NOMO-1 treated with dmso at 0.1 percent for 144 hours (cell line): ENCODE results near the gene HLA-DRB1.

Source experiments
- DNase-seq: peaks from one replicate; lab custom pipeline; 2025; ENCODE audit not compliant: unreplicated experiment; lab: John Stamatoyannopoulos, UW

Gene HLA-DRB1

GRCh38 chr6:32565511-32565910, 24.1 kb downstream of the HLA-DRB1 start:
- DNase-seq, result no peak

GRCh38 chr6:32562940-32563339, 26.7 kb downstream of the HLA-DRB1 start:
- DNase-seq, result no peak

- no peak for DNase-seq
These were observed 29.9 kb downstream of the HLA-DRB1 start for GRCh38 chr6:32559747-32560146.

GRCh38 chr6:32558426-32559057, 31.1 kb downstream of the HLA-DRB1 start:
- DNase-seq, result no peak

GRCh38 chr6:32554116-32554965, 35.3 kb downstream of the HLA-DRB1 start:
- DNase-seq, result no peak

GRCh38 chr6:32553037-32553742, 36.5 kb downstream of the HLA-DRB1 start:
- no peak for DNase-seq

- no peak for DNase-seq
These were observed 38.2 kb downstream of the HLA-DRB1 start for GRCh38 chr6:32551410-32551809.

GRCh38 chr6:32539839-32540238, 49.8 kb downstream of the HLA-DRB1 start:
- DNase-seq, result no peak

GRCh38 chr6:32530431-32530793, 59.2 kb downstream of the HLA-DRB1 start:
- peak; percentile 15 for DNase-seq

- peak; percentile 40 for DNase-seq
These were observed 59.8 kb downstream of the HLA-DRB1 start, which contains the start of gene HLA-DRB5 for GRCh38 chr6:32529697-32530430. HLA-DRB5 (minus strand) TSS chr6:32530287; CDS start chr6:32530224, 63 bp downstream.
